Measurements from ENCODE around the gene GNLY.
A peak's percentile ranks its signal among the peaks of the same experiment; 100 is the strongest.

- TF ChIP-seq MYC (IDR thresholded peaks at IDR 0.05; ENCODE audit: low read depth, low read length) = no peak
- TF ChIP-seq MAX (IDR thresholded peaks at IDR 0.05; ENCODE audit: low read depth, low read length) = 0 out of 2 replicates have a peak, but pooled peaks have one; percentile 18
- TF ChIP-seq CTCF (IDR thresholded peaks at IDR 0.05; ENCODE audit: low read depth, low read length) = no peak
- TF ChIP-seq POLR2A (IDR thresholded peaks at IDR 0.05; ENCODE audit: extremely low read depth, insufficient read length) = no peak
Measured at GRCh38 chr2:85710687-85711577, 16.8 kb downstream of the GNLY start.
